HG03469 (cell line): ENCODE results near the gene TP53.

Experiments used
- ATAC-seq: cut with Tn5 transposase; IDR thresholded peaks from one replicate; pipeline ENCODE4 v1.9.1; 2021; ENCODE audit warnings: mild to moderate bottlenecking, moderate library complexity, moderate number of reproducible peaks; ENCODE audit not compliant: unreplicated experiment

The TP53 gene

DNA sequence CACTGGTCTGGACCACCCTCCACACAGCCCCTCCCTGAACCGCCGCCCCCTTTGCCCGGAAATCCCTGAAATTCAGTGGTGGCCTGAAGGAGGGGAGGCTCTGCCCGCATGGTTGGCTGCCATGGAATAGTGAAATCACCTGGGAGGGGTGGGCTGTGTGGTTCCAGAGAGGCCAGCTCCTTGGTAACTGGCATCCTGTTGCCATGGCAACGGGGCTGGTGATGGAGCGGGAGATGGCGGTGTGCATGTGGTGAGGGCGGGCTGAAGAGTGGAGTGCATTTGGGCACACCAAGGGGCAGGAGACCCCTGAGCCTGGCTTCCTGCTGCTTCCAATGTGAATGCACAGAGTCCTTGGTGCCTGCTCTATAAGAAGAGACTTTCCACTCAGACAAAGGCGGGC is 20.2 kb upstream of the TP53 start:
- ATAC-seq: no peak

DNA sequence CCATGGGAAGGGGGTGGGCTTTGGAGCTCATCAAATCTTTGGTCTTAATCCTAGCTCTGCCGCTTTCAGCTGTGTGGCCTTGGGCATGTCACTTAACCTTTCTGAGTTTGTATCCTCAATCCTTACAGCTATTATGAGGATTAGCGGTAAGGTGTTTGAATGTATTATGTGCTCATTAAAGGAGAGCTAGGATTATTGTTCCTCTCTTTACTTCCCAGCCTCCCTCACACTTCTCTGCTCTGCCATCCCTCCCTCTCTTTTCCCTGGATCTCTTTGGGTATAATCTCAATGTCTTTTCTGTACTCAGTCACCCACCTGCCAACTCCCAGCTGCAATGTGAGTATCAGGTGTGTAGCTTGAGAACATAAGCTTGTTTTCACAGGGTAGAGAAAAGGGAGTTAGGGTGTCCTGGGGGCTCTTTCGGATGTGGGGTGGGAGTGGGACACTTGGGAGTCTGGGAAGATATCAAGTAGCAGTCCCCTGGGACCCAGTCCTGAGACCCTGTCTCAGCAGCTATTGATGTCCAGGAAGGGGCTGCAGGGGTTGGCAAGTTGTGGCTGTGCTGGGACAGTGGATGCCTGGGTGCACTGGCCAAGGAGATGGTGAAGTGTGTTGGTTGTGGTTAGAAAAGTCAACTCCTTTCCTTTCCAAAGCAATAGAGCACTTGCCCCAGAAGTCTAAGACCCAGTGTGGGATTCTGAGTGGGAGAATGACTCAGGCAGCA is 19.5 kb upstream of the TP53 start:
- ATAC-seq: no peak

DNA sequence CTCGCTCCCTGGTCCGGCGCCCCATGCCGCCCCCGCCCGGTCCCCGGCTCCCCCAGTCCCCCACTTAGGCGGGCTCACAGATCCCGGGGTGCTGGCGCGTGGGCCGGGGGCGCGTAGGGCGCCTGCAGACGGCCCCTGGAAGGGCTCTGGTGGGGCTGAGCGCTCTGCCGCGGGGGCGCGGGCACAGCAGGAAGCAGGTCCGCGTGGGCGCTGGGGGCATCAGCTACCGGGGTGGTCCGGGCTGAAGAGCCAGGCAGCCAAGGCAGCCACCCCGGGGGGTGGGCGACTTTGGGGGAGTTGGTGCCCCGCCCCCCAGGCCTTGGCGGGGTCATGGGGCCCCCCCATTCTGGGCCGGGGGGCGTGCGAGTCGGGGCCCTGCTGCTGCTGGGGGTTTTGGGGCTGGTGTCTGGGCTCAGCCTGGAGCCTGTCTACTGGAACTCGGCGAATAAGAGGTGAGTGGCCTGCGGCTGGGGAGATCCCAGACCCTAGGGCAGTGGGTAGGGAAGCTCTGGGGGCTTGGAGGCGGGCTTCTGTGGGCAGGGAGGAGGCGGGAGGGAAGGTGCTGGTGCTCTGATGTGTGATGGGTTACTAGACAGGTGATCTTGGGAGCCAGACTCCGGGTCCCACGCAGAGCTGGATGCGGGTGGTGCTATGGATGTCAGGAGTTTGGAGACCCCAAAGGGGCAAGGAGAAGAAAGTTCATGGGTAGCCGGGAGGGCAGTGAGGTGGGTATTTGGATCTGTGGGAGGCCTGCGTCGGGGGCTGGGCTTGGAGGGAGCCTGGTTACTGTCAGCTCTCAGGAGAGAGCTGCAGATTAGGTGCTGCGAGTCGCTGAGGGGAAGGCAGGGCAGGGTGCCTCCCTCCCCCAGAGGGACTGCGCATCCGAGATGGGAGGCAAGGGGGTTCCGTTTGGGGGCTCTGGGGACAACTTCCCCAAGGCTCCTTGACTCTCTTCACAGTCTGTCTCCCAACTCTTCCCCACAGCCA is 18.3 kb upstream of the TP53 start:
- no peak for ATAC-seq

DNA sequence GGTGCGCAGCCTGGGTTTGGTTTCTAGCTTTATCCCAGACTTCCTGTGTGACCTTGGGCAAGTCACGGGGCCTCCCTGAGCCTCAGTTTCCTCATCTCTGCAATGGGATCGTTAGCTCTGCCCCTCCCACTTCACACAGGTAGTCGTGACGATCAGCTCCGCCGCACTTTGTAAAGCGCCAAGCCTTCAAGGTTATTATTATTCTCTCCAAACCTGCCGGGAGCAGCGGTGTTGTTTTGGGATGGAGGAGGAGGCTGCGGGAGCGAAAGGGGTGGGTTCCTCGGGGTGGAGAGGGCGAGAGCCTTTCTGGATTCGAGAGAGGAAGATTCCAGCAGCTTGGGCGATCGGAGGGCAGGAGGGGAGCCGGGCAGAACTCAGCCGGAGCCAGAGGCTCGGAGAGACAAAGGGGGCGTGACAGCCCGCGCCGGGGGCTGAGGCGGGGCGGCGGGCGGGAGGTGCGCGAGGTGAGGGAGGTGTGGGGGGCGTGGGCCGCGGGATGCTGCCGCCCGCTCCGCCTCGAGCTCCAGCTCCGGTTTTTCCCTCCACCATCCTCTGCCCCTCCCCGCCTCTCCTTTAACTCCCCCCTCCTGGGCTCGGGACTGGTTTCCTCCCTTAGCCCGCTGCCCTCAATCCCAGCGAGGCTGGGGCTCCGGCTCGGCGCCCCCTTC is 17.4 kb upstream of the TP53 start, which contains the start of gene EFNB3:
Gene EFNB3, plus strand, starts transcription at position 602 of the 668 bp plus-strand sequence. CDS start 397 bp downstream, outside the sequence.
- ATAC-seq: no peak

DNA sequence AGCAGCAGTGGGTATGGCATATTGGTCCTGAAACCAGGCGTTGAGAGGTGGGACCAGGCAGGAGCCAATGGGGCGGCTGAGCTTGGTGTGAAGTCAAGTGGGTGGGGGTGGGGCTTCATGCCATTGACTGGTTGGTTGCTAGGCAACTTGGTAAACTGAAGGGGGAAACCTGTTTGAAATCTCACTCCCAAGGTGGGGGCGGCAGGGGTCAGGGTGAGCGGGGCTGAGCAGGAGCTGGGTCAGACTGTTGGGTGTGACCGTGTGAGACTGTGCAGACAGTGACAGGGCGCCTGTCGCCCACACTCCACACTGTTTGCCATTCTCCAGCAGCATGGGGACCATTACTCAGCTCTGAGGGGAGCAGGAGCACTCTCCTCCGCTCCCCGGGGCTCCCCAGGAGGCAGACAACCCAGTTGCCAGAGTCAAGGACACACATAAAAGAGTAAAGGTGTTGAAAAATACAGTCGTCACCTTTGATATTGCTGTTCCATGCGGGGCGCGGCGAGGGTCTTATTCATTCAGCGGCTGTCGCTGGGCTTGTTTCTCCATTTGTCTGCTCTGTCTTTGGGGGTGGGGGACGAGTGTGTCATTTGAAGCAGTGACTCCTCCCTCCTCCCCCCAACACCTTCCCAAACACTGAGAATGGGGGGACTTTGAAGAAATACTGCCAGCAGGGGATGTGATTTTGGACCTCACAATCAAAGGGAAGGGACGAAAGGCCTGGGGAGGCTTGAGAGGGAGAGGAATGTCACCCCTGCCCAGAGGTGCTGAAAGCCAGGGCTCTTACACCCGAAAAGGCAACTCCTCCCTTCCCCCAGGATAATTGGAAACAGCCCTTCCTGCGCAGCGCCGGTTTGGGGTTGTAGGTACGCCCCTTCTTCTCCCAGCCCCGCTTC is 16.5 kb upstream of the TP53 start:
- no peak for ATAC-seq

DNA sequence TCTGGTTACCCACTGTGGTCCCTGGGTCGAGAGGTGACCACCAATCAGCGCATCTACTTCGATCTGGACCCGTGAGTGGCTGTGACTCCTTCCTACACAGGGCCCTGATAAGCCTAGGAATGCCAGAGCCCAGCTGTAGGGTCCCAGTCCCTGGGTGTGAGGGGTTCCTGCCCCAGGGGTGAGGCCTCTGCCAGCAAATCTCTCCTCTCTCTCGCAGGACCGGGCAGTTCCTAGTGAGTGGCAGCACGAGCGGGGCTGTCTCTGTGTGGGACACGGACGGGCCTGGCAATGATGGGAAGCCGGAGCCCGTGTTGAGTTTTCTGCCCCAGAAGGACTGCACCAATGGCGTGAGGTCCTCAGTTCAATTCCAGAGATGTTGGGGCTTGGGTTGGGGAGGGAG is 15.5 kb upstream of the TP53 start:
- ATAC-seq: no peak

DNA sequence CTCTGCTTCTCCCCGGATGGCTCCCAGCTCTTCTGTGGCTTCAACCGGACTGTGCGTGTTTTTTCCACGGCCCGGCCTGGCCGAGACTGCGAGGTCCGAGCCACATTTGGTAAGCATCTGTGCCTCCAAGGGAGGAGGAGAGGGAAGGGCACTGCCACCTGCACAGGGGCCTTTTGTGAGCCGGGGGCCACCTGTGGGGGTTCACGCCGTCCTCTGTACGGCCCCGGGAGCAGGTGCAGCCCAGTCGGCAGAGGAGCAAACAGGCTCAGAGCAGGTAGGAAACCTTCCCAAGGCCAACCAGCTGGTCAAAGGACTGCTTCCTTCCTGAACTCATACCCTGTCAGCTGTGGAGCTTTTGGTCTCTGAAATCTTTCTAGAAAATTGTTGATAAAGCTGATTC is 14.4 kb upstream of the TP53 start:
- ATAC-seq: no peak

DNA sequence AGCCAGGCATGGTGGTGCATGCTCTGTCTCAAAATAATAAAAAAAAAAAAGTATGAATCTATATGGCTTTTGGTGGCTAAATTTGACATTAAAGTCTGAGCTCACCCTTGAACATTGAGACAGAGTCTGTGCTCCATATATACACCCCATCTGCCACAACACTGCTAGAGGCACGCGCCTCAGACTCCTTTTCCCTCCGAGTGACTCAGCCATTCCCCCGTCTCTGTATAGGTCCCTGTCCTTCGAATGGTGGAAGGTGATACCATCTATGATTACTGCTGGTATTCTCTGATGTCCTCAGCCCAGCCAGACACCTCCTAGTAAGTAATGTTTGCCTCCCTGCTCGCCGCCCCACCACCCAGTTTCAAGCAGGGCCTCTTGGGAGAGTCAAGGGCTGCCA is 13.2 kb upstream of the TP53 start:
- ATAC-seq: no peak

DNA sequence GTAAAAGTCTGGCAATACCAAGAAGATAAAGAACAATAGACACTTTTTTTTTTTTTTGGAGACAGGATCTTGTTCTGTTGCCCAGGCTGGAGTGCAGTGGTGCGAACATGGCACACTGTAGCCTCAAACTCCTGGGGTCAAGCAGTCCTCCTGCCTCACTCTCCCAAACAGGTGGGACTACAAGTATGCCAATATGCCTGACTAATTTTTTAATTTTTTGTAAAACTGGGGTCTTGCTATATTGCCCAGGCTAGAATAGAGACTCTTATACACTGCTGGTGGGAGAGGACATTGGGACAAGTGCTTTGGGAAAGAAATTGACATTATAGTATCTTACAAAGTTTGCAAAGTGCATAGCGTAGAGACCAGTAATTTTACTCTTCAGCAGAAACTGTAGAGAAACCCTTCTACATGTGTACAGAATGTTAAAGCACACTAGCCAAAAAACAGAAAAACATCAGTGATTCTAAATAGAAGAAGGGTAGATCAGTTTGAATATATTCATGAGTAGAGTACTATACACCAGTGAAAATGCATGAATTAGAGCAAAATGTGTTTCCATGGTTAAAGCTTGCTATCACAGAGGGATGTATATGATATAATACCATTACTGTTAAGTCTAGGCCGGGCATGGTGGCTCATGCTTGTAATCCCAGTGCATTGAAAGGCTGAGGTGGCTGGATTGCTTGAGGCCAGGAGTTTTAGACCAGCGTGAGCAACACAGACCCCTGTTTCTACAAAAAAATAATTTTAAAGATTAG is 10.7 kb upstream of the TP53 start:
- ATAC-seq: no peak

DNA sequence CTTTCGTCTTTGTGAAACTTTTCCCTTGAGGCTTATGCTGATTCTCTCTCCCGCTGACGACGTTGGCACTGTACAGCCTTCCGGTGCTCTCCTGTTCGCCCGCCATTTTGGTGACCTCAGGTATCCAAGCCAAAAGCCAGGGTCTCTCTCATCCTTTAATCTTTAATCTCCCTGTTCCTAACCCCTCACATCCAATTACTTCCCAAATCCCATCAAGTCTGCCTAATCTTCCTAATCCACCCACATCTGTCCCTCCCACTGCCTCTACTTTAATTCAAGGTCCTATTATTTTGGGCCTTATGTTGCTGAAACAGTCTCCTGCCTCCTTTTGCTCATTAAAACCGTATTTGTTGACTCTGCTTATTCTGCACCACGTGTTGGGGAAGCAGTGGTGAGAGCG is 8.3 kb upstream of the TP53 start:
- ATAC-seq: no peak

DNA sequence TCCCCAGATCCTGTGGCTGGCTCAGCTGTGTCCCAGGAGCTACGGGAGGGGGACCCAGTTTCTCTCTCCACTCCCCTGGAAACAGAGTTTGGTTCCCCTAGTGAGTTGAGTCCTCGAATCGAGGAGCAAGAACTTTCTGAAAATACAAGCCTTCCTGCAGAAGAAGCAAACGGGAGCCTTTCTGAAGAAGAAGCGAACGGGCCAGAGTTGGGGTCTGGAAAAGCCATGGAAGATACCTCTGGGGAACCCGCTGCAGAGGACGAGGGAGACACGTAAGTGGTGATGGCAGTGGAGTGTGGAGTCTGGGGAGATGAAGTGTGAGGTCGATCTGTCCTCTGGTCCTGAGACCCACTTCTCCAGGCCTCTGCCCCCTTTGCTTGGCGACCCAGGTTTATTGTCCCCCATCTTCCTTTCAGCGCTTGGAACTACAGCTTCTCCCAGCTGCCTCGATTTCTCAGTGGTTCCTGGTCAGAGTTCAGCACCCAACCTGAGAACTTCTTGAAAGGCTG is 1.6 kb upstream of the TP53 start:
- ATAC-seq: no peak

DNA sequence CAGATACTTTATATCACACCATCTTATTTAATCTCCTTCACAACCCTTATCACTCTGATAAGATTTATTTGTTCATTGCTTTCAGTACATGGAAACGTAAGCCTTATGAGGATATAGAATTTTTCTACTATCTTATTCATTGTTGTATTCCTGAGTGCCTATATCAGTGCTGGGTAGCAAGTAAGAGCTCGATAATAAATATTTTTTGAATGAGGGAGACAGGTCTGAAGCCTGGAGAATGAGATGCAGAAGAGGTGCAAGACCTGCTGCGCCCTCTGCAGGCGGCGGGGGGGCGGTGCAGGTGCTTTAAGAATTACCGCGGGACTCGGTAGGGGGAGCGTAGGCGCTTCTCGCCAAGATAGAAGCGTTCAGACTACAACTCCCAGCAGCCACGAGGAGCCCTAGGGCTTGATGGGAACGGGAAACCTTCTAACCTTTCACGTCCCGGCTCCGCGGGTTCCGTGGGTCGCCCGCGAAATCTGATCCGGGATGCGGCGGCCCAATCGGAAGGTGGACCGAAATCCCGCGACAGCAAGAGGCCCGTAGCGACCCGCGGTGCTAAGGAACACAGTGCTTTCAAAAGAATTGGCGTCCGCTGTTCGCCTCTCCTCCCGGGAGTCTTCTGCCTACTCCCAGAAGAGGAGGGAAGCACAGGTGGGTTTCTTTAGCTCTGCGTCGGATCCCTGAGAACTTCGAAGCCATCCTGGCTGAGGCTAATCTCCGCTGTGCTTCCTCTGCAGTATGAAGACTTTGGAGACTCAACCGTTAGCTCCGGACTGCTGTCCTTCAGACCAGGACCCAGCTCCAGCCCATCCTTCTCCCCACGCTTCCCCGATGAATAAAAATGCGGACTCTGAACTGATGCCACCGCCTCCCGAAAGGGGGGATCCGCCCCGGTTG is 868 bp upstream of the TP53 start, which contains the start of gene WRAP53:
Gene WRAP53, plus strand, starts transcription at position 570 of the 900 bp plus-strand sequence. Its CDS starts 172 bp downstream, at position 742.
- peak; percentile 50 for ATAC-seq

DNA sequence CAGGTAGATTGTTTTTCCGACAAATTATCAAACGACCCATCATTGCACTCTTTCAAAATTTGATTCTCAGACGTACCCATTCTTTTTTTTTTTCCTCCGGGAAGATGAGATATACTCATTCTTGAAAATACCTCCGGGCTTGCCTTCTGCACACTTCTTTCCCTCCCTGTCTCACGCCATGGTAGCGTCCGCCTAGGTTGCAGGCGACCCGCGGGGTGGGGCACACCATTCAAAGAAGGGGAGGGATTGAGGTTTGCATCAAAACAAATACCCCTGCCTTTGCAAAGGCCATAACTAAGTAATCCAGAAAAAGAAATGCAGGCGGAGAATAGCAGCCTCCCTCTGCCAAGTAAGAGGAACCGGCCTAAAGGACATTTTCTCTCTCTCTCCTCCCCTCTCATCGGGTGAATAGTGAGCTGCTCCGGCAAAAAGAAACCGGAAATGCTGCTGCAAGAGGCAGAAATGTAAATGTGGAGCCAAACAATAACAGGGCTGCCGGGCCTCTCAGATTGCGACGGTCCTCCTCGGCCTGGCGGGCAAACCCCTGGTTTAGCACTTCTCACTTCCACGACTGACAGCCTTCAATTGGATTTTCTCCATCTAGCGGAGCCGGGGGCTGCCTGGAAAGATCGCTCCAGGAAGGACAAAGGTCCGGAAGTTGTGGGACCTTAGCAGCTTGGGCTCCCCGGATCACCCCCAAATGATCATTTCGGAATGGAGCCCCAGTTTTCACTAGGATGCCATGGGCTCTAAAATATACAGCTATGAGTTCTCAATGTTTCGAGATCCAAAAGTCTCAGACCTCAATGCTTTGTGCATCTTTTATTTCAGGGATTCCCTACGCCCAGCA is 843 bp downstream of the TP53 start:
- ATAC-seq: peak; percentile 32

DNA sequence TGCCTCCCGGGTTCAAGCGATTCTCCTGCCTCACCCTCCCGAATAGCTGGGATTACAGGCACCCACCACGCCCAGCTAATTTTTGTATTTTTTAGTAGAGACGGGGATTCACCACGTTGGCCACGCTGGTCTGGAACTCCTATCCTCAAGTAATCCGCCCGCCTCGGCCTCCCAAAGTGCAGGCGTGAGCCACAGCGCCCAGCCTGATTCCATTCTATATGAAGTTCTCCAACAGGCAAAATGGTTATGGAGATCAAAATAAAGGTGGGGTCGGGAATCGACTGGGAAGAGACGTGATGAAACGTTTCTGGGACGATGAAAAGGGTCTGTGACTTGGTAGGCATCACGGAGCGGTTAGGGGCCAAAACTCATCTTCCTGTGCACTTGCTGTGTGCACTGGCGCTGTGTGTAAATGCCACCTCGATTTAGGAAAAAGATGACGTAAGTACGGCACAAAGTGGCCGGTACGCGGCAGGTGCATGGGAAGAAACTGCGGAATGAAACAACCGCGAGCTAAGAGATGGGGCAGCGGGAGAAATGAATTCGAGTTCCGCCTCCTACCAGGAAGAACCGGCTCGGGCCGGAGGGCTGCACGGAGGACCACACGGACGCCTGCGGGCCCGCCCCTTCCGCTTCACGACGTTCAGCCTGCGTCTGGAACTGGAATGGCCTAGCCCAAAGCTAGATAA is 1.6 kb downstream of the TP53 start:
- ATAC-seq: peak; percentile 29

DNA sequence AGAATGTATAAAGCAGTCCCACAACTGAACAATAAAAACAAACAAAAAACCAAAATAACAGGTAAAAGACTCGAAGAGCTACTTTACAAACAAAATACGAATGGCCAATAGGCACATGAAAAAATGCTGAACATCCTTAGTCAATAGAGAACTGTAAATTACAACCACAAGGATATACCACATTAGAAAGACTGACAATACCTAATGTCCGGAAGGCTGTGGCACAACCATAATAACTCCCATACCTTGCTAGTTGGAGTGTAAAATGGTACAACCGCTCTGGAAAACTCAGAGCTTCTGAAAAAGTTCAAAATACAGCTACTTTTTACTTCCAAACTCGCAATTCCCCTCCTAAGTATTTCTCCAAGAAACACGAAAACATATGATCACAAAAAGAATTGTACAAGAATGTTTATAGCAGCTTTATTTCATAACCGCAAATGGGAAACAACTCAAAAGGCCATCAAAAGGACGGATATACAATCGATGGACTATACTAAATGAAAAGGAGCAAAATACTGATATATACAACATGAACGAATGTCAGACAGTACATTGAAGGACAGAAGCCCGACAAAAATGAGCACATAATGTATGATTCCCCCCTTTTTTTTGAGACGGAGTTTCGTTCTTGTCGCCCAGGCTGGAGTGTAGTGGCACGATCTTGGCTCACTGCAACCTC is 2.3 kb downstream of the TP53 start:
- ATAC-seq: no peak

DNA sequence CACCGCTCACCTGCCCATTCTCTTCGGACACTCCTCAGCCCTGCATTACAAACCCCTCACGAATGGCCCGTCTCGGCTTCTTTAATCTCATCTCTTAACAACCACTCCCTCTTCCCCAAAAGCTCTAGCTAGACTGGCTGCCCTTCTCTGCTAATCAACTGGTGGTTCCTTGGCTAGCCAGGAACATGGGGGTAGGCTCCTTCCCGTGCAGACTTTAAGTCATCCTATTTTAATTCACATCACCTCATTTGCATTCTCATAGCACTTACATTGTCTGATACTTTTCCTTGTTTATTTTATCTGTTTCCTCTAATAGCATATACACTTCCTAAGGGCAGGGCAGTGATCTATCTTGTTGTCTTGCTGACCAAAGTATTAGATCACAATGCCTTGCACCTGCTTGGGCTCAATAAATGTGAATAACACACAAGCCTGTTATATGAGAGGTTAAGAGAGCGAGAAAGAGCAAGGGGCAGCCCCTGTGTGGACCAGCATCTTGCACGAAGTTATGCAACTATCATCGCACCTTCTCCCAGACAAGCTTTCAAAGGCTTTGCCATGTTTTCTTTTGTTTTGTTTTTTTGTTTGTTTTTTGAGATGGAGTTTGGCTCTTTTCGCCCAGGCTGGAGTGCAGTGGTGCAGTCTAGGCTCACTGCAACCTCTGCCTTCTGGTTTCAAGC is 9.8 kb downstream of the TP53 start:
- ATAC-seq: no peak
